ENCODE results near the gene UEVLD. TPM values are rescaled to one million over a fixed set of nuclear protein-coding genes. Genes with fewer than 3 reads are reported as not detected.
A peak's percentile ranks its signal among the peaks of the same experiment; 100 is the strongest.

The UEVLD gene
- total and polyA plus RNA-seq, 9 of the 15 experiments (the other 6 are each of a cell fraction or from before 2014, with no cell fraction given), result 4.7 to 12.6 (median 7.4) TPM

GRCh38 chr11:18578975-18579598, 9.4 kb downstream of the UEVLD start:
- H3K9me1 ChIP-seq (ENCODE audit: control insufficient read depth, insufficient read depth, low read length), result no peaks in the 10 kb centered on the region
- FAIRE-seq (no peak), DNase-seq (ENCODE audit: extremely low read depth in 1 of 4, low spot score in 3 of 4) (peak in 2 of 4 experiments; percentile 20 to 34), ATAC-seq (peak; percentile 65)
- H3K79me2 ChIP-seq (ENCODE audit: control insufficient read depth, insufficient read depth, low read length), result no peaks in the 10 kb centered on the region
- H3K4me3 ChIP-seq, result no peak overlapping the region
- no peak overlapping the region for H2AFZ ChIP-seq (ENCODE audit: low read depth, low read length)
- H3K27ac ChIP-seq (ENCODE audit: extremely low read depth, low read depth, low read length), result peak overlapping the region; percentile 37; the same call in 2 of the 3 replicates
- ChIA-PET POLR2A (interaction anchor here (0.6 to 2.0 kb wide), 3 partner anchors 8 to 11 kb away, joined by 3 to 9 read pairs (median 3); no protein-coding TSS in a partner anchor), CTCF (ENCODE audit: low intra/inter-chr PET ratio) (interaction anchor here (0.5 kb wide), 1 partner anchor 638 kb away, joined by 3 read pairs; no protein-coding TSS in a partner anchor)
- no peaks in the 10 kb centered on the region for H3K27me3 ChIP-seq (ENCODE audit: control insufficient read depth in 2 of 2, insufficient read depth in 2 of 2, low read length in 2 of 2)
- no peak overlapping the region for H3K9ac ChIP-seq (ENCODE audit: insufficient read depth in 1 of 2, low read depth in 2 of 2, low read length in 2 of 2)
- peaks cover 0 to 6% of the 10 kb centered on the region in 2 experiments; a peak in 4 of 5 replicates for H3K4me1 ChIP-seq (replicated peaks in 1 of 2; ENCODE audit: control insufficient read depth in 2 of 2, insufficient read depth in 2 of 2, low read length in 2 of 2)
- H3K4me2 ChIP-seq (ENCODE audit: insufficient read depth, low read length), result peak overlapping the region; percentile 33; the same call in 1 of the 2 replicates
- no peaks in the 10 kb centered on the region for H3K9me3 ChIP-seq (replicated peaks; ENCODE audit: control insufficient read depth, insufficient read depth, low read depth, low read length)
- no TSS peak for BruUV-seq (replicated peaks)
- in situ Hi-C loops (cut with MboI), result no loop called here
- intact Hi-C loops (cut with micrococcal nuclease), result no loop called here
- WGBS (ENCODE audit: insufficient coverage, low coverage, missing lambda C conversion rate), result 42% methylated on average over 14 of the region's 14 CpGs
- H3K36me3 ChIP-seq (ENCODE audit: control insufficient read depth, insufficient read depth, low read length), result peaks cover 14% of the 10 kb centered on the region; the same call in 1 of the 3 replicates
- no peaks in the 10 kb centered on the region for H4K20me1 ChIP-seq (replicated peaks; ENCODE audit: control insufficient read depth, insufficient read depth, low read length)
- TF ChIP-seq PKNOX1 (IDR thresholded peaks at IDR 0.05), result 0 out of 2 replicates have a peak, but pooled peaks have one; percentile 26
- peak; percentile 20; the same call in 1 of the 2 replicates for TF ChIP-seq CBFA2T3 (IDR thresholded peaks at IDR 0.05)
- TF ChIP-seq BCOR (IDR thresholded peaks at IDR 0.05), result 0 out of 2 replicates have a peak, but pooled peaks have one; percentile 29
- TF ChIP-seq PRDM10 (IDR thresholded peaks at IDR 0.05; ENCODE audit: partially characterized antibody), result peak; percentile 60
- peak; percentile 81 for TF ChIP-seq MAFF (IDR thresholded peaks at IDR 0.05; ENCODE audit: low read length)
- peak in 1 of 2 experiments; percentile 52; a peak in 1 of 4 replicates for TF ChIP-seq HDAC1 (IDR thresholded peaks at IDR 0.05)
- TF ChIP-seq NFE2 (IDR thresholded peaks at IDR 0.05; ENCODE audit: low read depth), result peak; percentile 91
- TF ChIP-seq MAFK (IDR thresholded peaks at IDR 0.05; ENCODE audit: low read length), result peak; percentile 78
- peak; percentile 90 for TF ChIP-seq ZNF316 (IDR thresholded peaks at IDR 0.05)
- peak; percentile 90 for TF ChIP-seq MAFG (tag; conservative IDR thresholded peaks at IDR 0.05)
- 0 out of 2 replicates have a peak, but pooled peaks have one; percentile 28 for TF ChIP-seq MECOM (CRISPR knock-in tag; IDR thresholded peaks at IDR 0.05)
- peak; percentile 52 for TF ChIP-seq HDAC2 (IDR thresholded peaks at IDR 0.05)
- TF ChIP-seq ZNF57 (CRISPR knock-in tag; IDR thresholded peaks at IDR 0.05), result no peak
- TF ChIP-seq HMBOX1 (IDR thresholded peaks at IDR 0.05), result peak; percentile 82
- TF ChIP-seq RCOR1 (IDR thresholded peaks at IDR 0.05; ENCODE audit: borderline replicate concordance in 1 of 2, low read depth in 2 of 2, low read length in 2 of 2), result peak in 1 of 2 experiments; percentile 87; a peak in 2 of 4 replicates
- peak; percentile 82 for TF ChIP-seq NFE2L1 (tag; IDR thresholded peaks at IDR 0.05; ENCODE audit: borderline replicate concordance, low read depth)
- peak; percentile 67 for TF ChIP-seq MEIS2 (IDR thresholded peaks at IDR 0.05; ENCODE audit: partially characterized antibody)
